ENCODE data around the gene KIRREL2. TPM values are rescaled to one million over a fixed set of nuclear protein-coding genes. Genes with fewer than 3 reads are reported as not detected.
"Not testable (repeated sequence)": the region's sequence is repeated elsewhere in the genome, so short reads cannot be mapped to it uniquely, and the experiment has no call there.

KIRREL2 gene
- total RNA-seq, 1 experiment from 2014 or later, result 3.1 TPM

DNA sequence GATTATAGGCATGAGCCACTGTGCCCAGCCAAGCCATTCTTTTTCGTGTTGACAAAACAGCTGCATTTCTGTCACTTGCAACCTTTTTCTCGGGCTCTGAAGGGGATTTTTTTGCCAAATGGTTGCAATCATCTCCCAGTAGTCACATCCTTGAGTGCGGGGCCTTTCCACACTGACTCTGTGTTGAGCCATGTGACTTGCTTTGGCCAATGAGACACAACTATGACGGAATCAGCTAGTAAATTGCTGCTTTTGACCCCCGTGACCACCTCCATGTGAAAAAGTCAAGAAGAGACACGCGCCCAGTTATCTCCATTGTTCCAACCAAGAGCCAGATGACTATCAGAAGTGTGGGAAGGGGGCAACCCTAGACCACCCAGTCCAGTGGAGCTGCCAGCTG, 22.7 kb upstream of the KIRREL2 start:
- no peak overlapping the region for H3K14ac ChIP-seq (ENCODE audit: insufficient read depth, low read length)
- no peak overlapping the region for H3K23ac ChIP-seq (ENCODE audit: insufficient read length, low read depth, low read length)
- no peak overlapping the region for H2AFZ ChIP-seq (ENCODE audit: low read length)
- no peak overlapping the region for H2AK5ac ChIP-seq (ENCODE audit: insufficient read length, low read length)
- no peaks in the 10 kb centered on the region for H3K79me2 ChIP-seq (ENCODE audit: insufficient read depth, low read length)
- no peak overlapping the region for H2BK20ac ChIP-seq (ENCODE audit: low read depth, low read length, poor library complexity, severe bottlenecking)
- no peak overlapping the region for H2BK120ac ChIP-seq (ENCODE audit: low read depth, low read length, poor library complexity, severe bottlenecking)
- no peaks in the 10 kb centered on the region for H4K20me1 ChIP-seq (ENCODE audit: control insufficient read depth, insufficient read depth, insufficient read length)
- peaks cover 5% of the 10 kb centered on the region in 2 experiments; a peak in 3 of 4 replicates for H3K4me1 Mint-ChIP-seq
- peaks cover 64% of the 10 kb centered on the region for H3K27me3 Mint-ChIP-seq (ENCODE audit: low read depth)
- no peak overlapping the region for H2BK15ac ChIP-seq (ENCODE audit: low read depth, low read length)
- H3K18ac ChIP-seq (ENCODE audit: insufficient read length, low read depth, low read length), result no peak overlapping the region
- no peak overlapping the region for H3K27ac ChIP-seq (ENCODE audit: insufficient read length, low read depth, low read length)
- no peaks in the 10 kb centered on the region for H3K27me3 ChIP-seq (ENCODE audit: insufficient read depth, low read length)
- no peak overlapping the region for H3T11ph ChIP-seq (ENCODE audit: low read length)
- H4K91ac ChIP-seq (ENCODE audit: insufficient read length, low read depth, low read length), result no peak overlapping the region
- H3K4me1 ChIP-seq (ENCODE audit: insufficient read depth, low read length), result no peaks in the 10 kb centered on the region
- no peaks in the 10 kb centered on the region for H3K9me3 Mint-ChIP-seq
- no peak overlapping the region for H3K4me2 ChIP-seq (ENCODE audit: insufficient read depth, insufficient read length, low read length)
- no peaks in the 10 kb centered on the region for H3K9me3 ChIP-seq (ENCODE audit: control insufficient read depth, low read depth, low read length)
- no peak overlapping the region for H4K5ac ChIP-seq (ENCODE audit: insufficient read length, low read depth, low read length)
- no peak overlapping the region for H3K4me3 Mint-ChIP-seq
- no CpG with 5 or more reads among the region's 7 CpGs for WGBS (ENCODE audit: extremely low coverage, insufficient read length, low lambda C conversion rate)
- DNase-seq, result no peak
- TF ChIP-seq, protein P1, sequence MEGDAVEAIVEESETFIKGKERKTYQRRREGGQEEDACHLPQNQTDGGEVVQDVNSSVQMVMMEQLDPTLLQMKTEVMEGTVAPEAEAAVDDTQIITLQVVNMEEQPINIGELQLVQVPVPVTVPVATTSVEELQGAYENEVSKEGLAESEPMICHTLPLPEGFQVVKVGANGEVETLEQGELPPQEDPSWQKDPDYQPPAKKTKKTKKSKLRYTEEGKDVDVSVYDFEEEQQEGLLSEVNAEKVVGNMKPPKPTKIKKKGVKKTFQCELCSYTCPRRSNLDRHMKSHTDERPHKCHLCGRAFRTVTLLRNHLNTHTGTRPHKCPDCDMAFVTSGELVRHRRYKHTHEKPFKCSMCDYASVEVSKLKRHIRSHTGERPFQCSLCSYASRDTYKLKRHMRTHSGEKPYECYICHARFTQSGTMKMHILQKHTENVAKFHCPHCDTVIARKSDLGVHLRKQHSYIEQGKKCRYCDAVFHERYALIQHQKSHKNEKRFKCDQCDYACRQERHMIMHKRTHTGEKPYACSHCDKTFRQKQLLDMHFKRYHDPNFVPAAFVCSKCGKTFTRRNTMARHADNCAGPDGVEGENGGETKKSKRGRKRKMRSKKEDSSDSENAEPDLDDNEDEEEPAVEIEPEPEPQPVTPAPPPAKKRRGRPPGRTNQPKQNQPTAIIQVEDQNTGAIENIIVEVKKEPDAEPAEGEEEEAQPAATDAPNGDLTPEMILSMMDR (conservative IDR thresholded peaks at IDR 0.05), result no peak
- no peak overlapping the region for H2BK5ac ChIP-seq (ENCODE audit: insufficient read length, low read length)
- H3K4ac ChIP-seq (ENCODE audit: low read depth, low read length), result no peak overlapping the region
- no peak overlapping the region for H3K56ac ChIP-seq (ENCODE audit: insufficient read length, low read depth, low read length)
- no peak overlapping the region for H2BK12ac ChIP-seq (ENCODE audit: insufficient read length, low read depth, low read length)
- H3K79me1 ChIP-seq (ENCODE audit: insufficient read depth, low read depth, low read length, poor library complexity, severe bottlenecking), result no peaks in the 10 kb centered on the region
- no peaks in the 10 kb centered on the region for H3K23me2 ChIP-seq (ENCODE audit: insufficient read length, low read depth, low read length, poor library complexity, severe bottlenecking)
- no peak overlapping the region for H3K27ac Mint-ChIP-seq
- H4K8ac ChIP-seq (replicated peaks; ENCODE audit: insufficient read length, low read depth, low read length), result no peak overlapping the region
- H3K36me3 Mint-ChIP-seq (ENCODE audit: insufficient read depth in 1 of 3, low read depth in 3 of 3), result no peaks in the 10 kb centered on the region
- no peak overlapping the region for H3K9ac ChIP-seq (ENCODE audit: extremely low read depth, insufficient read length, low read length)

DNA sequence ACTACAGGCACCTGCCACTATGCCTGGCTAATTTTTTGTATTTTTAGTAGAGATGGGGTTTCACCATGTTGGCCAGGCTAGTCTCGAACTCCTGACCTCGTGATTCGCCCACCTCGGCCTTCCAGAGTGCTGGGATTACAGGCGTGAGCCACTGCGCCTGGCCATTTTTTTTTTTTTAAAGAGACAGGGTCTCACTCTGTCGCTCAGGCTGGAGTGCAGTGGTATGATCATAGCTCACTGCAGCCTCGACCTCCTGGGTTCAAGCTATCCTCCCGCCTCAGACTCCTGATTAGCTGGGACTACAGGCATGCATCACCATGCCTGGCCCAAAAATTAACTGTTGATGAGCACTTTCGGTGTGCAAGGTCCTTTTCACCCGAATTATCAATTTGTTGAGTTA, 20.6 kb upstream of the KIRREL2 start:
- H3K4me1 ChIP-seq (ENCODE audit: insufficient read depth, low read length); H3K4ac ChIP-seq (ENCODE audit: low read depth, low read length); H4K5ac ChIP-seq (ENCODE audit: insufficient read length, low read depth, low read length); H3K36me3 Mint-ChIP-seq (ENCODE audit: insufficient read depth in 1 of 3, low read depth in 3 of 3); H3K4me3 Mint-ChIP-seq; H4K91ac ChIP-seq (ENCODE audit: insufficient read length, low read depth, low read length); H2AK5ac ChIP-seq (ENCODE audit: insufficient read length, low read length); H3K18ac ChIP-seq (ENCODE audit: insufficient read length, low read depth, low read length); H2BK120ac ChIP-seq (ENCODE audit: low read depth, low read length, poor library complexity, severe bottlenecking); H2BK12ac ChIP-seq (ENCODE audit: insufficient read length, low read depth, low read length); H4K8ac ChIP-seq (replicated peaks; ENCODE audit: insufficient read length, low read depth, low read length); H2BK5ac ChIP-seq (ENCODE audit: insufficient read length, low read length); H3K56ac ChIP-seq (ENCODE audit: insufficient read length, low read depth, low read length); H3K27me3 ChIP-seq (ENCODE audit: insufficient read depth, low read length); H3K79me1 ChIP-seq (ENCODE audit: insufficient read depth, low read depth, low read length, poor library complexity, severe bottlenecking); H2BK20ac ChIP-seq (ENCODE audit: low read depth, low read length, poor library complexity, severe bottlenecking); H3K9ac ChIP-seq (ENCODE audit: extremely low read depth, insufficient read length, low read length); H2BK15ac ChIP-seq (ENCODE audit: low read depth, low read length); H3K14ac ChIP-seq (ENCODE audit: insufficient read depth, low read length); H3K4me2 ChIP-seq (ENCODE audit: insufficient read depth, insufficient read length, low read length); H3K79me2 ChIP-seq (ENCODE audit: insufficient read depth, low read length); H2AFZ ChIP-seq (ENCODE audit: low read length); H4K20me1 ChIP-seq (ENCODE audit: control insufficient read depth, insufficient read depth, insufficient read length); H3K9me3 ChIP-seq (ENCODE audit: control insufficient read depth, low read depth, low read length); H3K23ac ChIP-seq (ENCODE audit: insufficient read length, low read depth, low read length); DNase-seq; H3T11ph ChIP-seq (ENCODE audit: low read length); H3K4me1 Mint-ChIP-seq; H3K23me2 ChIP-seq (ENCODE audit: insufficient read length, low read depth, low read length, poor library complexity, severe bottlenecking); H3K9me3 Mint-ChIP-seq; H3K27ac Mint-ChIP-seq; H3K27ac ChIP-seq (ENCODE audit: insufficient read length, low read depth, low read length): not testable (repeated sequence)
- no CpG with 5 or more reads among the region's 11 CpGs for WGBS (ENCODE audit: extremely low coverage, insufficient read length, low lambda C conversion rate)
- H3K27me3 Mint-ChIP-seq (ENCODE audit: low read depth), result peaks cover 59% of the 10 kb centered on the region
